ENCODE measurements around the gene TPT1. TPM values are rescaled to one million over a fixed set of nuclear protein-coding genes. Genes with fewer than 3 reads are reported as not detected.
"Not testable (repeated sequence)": the region's sequence is repeated elsewhere in the genome, so short reads cannot be mapped to it uniquely, and the experiment has no call there.

Gene TPT1
- total RNA-seq, 1 donor, result 8,838 TPM

GRCh38 chr13:45349438-45349837, 8.5 kb upstream of the TPT1 start:
- H3K27me3 ChIP-seq (ENCODE audit: insufficient read depth, low read length), result no peaks in the 10 kb centered on the region
- no peaks in the 10 kb centered on the region for H3K9me3 ChIP-seq (ENCODE audit: low read depth, low read length)
- no peak overlapping the region for H3K4me3 ChIP-seq (ENCODE audit: low read length)
- peaks cover 11% of the 10 kb centered on the region for H3K4me1 ChIP-seq (ENCODE audit: insufficient read depth, low read length)

- not testable (repeated sequence) for H3K9me3 ChIP-seq (ENCODE audit: low read depth, low read length); H3K4me3 ChIP-seq (ENCODE audit: low read length); H3K27me3 ChIP-seq (ENCODE audit: insufficient read depth, low read length)
- peaks cover 19% of the 10 kb centered on the region for H3K4me1 ChIP-seq (ENCODE audit: insufficient read depth, low read length)
Observed at GRCh38 chr13:45344064-45344463, 3.1 kb upstream of the TPT1 start.

GRCh38 chr13:45343102-45343501, 2.1 kb upstream of the TPT1 start:
- H3K4me1 ChIP-seq (ENCODE audit: insufficient read depth, low read length), result peaks cover 28% of the 10 kb centered on the region
- not testable (repeated sequence) for H3K27me3 ChIP-seq (ENCODE audit: insufficient read depth, low read length); H3K4me3 ChIP-seq (ENCODE audit: low read length); H3K9me3 ChIP-seq (ENCODE audit: low read depth, low read length)

GRCh38 chr13:45342668-45343067, 1.7 kb upstream of the TPT1 start:
- peaks cover 32% of the 10 kb centered on the region for H3K4me1 ChIP-seq (ENCODE audit: insufficient read depth, low read length)
- H3K27me3 ChIP-seq (ENCODE audit: insufficient read depth, low read length); H3K9me3 ChIP-seq (ENCODE audit: low read depth, low read length); H3K4me3 ChIP-seq (ENCODE audit: low read length): not testable (repeated sequence)

- H3K4me1 ChIP-seq (ENCODE audit: insufficient read depth, low read length), result peaks cover 37% of the 10 kb centered on the region
- no peaks in the 10 kb centered on the region for H3K9me3 ChIP-seq (ENCODE audit: low read depth, low read length)
- no peaks in the 10 kb centered on the region for H3K27me3 ChIP-seq (ENCODE audit: insufficient read depth, low read length)
- peak overlapping the region; percentile 71 for H3K4me3 ChIP-seq (ENCODE audit: low read length)
Observed at GRCh38 chr13:45341799-45342500, 967 bp upstream of the TPT1 start.

- H3K27me3 ChIP-seq (ENCODE audit: insufficient read depth, low read length), result no peaks in the 10 kb centered on the region
- peak overlapping the region; percentile 91 for H3K4me3 ChIP-seq (ENCODE audit: low read length)
- peaks cover 51% of the 10 kb centered on the region for H3K4me1 ChIP-seq (ENCODE audit: insufficient read depth, low read length)
- H3K9me3 ChIP-seq (ENCODE audit: low read depth, low read length), result no peaks in the 10 kb centered on the region
Observed at GRCh38 chr13:45340422-45341033, 455 bp downstream of the TPT1 start.

- Histone ChIP-seq H3K9me3 (ENCODE audit: low read depth, low read length) (no peaks in the 10 kb centered on the region), H3K4me3 (ENCODE audit: low read length) (peak overlapping the region; percentile 91), H3K27me3 (ENCODE audit: insufficient read depth, low read length) (no peaks in the 10 kb centered on the region), H3K4me1 (ENCODE audit: insufficient read depth, low read length) (peaks cover 58% of the 10 kb centered on the region)
Observed at GRCh38 chr13:45339867-45340266, 1.1 kb downstream of the TPT1 start.

- peak overlapping the region; percentile 91 for H3K4me3 ChIP-seq (ENCODE audit: low read length)
- H3K4me1 ChIP-seq (ENCODE audit: insufficient read depth, low read length), result peaks cover 63% of the 10 kb centered on the region
- H3K27me3 ChIP-seq (ENCODE audit: insufficient read depth, low read length), result no peaks in the 10 kb centered on the region
- no peaks in the 10 kb centered on the region for H3K9me3 ChIP-seq (ENCODE audit: low read depth, low read length)
Observed at GRCh38 chr13:45339399-45339798, 1.6 kb downstream of the TPT1 start.

- H3K4me3 ChIP-seq (ENCODE audit: low read length), result no peak overlapping the region
- H3K27me3 ChIP-seq (ENCODE audit: insufficient read depth, low read length), result no peaks in the 10 kb centered on the region
- H3K4me1 ChIP-seq (ENCODE audit: insufficient read depth, low read length), result peaks cover 79% of the 10 kb centered on the region
- no peaks in the 10 kb centered on the region for H3K9me3 ChIP-seq (ENCODE audit: low read depth, low read length)
Observed at GRCh38 chr13:45337803-45338202, 3.2 kb downstream of the TPT1 start.

- Histone ChIP-seq H3K4me1 (ENCODE audit: insufficient read depth, low read length) (peaks cover 83% of the 10 kb centered on the region), H3K27me3 (ENCODE audit: insufficient read depth, low read length) (no peaks in the 10 kb centered on the region), H3K4me3 (ENCODE audit: low read length) (no peak overlapping the region), H3K9me3 (ENCODE audit: low read depth, low read length) (no peaks in the 10 kb centered on the region)
Observed at GRCh38 chr13:45337395-45337794, 3.6 kb downstream of the TPT1 start.

- H3K4me1 ChIP-seq (ENCODE audit: insufficient read depth, low read length), result peaks cover 85% of the 10 kb centered on the region
Observed at GRCh38 chr13:45336025-45336800, 4.8 kb downstream of the TPT1 start.

GRCh38 chr13:45335397-45336024, 5.5 kb downstream of the TPT1 start:
- no peak overlapping the region for H3K4me3 ChIP-seq (ENCODE audit: low read length)
- peaks cover 92% of the 10 kb centered on the region for H3K4me1 ChIP-seq (ENCODE audit: insufficient read depth, low read length)
- no peaks in the 10 kb centered on the region for H3K9me3 ChIP-seq (ENCODE audit: low read depth, low read length)
- H3K27me3 ChIP-seq (ENCODE audit: insufficient read depth, low read length), result no peaks in the 10 kb centered on the region

More at GRCh38 chr13:45336025-45336800, 4.8 kb downstream of the TPT1 start:
- Histone ChIP-seq H3K9me3 (ENCODE audit: low read depth, low read length) (no peaks in the 10 kb centered on the region), H3K4me3 (ENCODE audit: low read length) (no peak overlapping the region), H3K27me3 (ENCODE audit: insufficient read depth, low read length) (no peaks in the 10 kb centered on the region)

- H3K27me3 ChIP-seq (ENCODE audit: insufficient read depth, low read length), result no peaks in the 10 kb centered on the region
- H3K9me3 ChIP-seq (ENCODE audit: low read depth, low read length), result no peaks in the 10 kb centered on the region
- H3K4me3 ChIP-seq (ENCODE audit: low read length), result no peak overlapping the region
- peaks cover 97% of the 10 kb centered on the region for H3K4me1 ChIP-seq (ENCODE audit: insufficient read depth, low read length)
Observed at GRCh38 chr13:45333977-45334922, 6.7 kb downstream of the TPT1 start.

- H3K4me3 ChIP-seq (ENCODE audit: low read length), result no peak overlapping the region
- H3K27me3 ChIP-seq (ENCODE audit: insufficient read depth, low read length), result no peaks in the 10 kb centered on the region
- no peaks in the 10 kb centered on the region for H3K9me3 ChIP-seq (ENCODE audit: low read depth, low read length)
- H3K4me1 ChIP-seq (ENCODE audit: insufficient read depth, low read length), result peaks cover 97% of the 10 kb centered on the region
Observed at GRCh38 chr13:45333251-45333976, 7.6 kb downstream of the TPT1 start.

All from mononuclear cell (primary cell).